ENCODE data around the gene HIC1.

- TF ChIP-seq, protein P1, sequence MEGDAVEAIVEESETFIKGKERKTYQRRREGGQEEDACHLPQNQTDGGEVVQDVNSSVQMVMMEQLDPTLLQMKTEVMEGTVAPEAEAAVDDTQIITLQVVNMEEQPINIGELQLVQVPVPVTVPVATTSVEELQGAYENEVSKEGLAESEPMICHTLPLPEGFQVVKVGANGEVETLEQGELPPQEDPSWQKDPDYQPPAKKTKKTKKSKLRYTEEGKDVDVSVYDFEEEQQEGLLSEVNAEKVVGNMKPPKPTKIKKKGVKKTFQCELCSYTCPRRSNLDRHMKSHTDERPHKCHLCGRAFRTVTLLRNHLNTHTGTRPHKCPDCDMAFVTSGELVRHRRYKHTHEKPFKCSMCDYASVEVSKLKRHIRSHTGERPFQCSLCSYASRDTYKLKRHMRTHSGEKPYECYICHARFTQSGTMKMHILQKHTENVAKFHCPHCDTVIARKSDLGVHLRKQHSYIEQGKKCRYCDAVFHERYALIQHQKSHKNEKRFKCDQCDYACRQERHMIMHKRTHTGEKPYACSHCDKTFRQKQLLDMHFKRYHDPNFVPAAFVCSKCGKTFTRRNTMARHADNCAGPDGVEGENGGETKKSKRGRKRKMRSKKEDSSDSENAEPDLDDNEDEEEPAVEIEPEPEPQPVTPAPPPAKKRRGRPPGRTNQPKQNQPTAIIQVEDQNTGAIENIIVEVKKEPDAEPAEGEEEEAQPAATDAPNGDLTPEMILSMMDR (optimal IDR thresholded peaks at IDR 0.05 in 1 of 3, IDR thresholded peaks at IDR 0.05 in 1 of 3, conservative IDR thresholded peaks at IDR 0.05 in 1 of 3; ENCODE audit: extremely low read depth in 1 of 3, insufficient read depth in 2 of 3, low read length in 3 of 3) = no peak
- no peak for TF ChIP-seq EZH2 (IDR thresholded peaks at IDR 0.05; ENCODE audit: low read length)
Measured at GRCh38 chr17:2057175-2057759, 2.4 kb downstream of the HIC1 start.
